ENCODE data around the gene COL13A1.

The COL13A1 gene

GRCh38 chr10:69869291-69869961 is 67.7 kb downstream of the COL13A1 start:
- DNase-seq = no peak

- DNase-seq = no peak
Observed at GRCh38 chr10:69870591-69870990, 68.9 kb downstream of the COL13A1 start.

- no peak for DNase-seq
Observed at GRCh38 chr10:69871074-69871473, 69.4 kb downstream of the COL13A1 start.

- DNase-seq = no peak
Observed at GRCh38 chr10:69872323-69872722, 70.6 kb downstream of the COL13A1 start.

- no peak for DNase-seq
Observed at GRCh38 chr10:69873135-69873639, 71.5 kb downstream of the COL13A1 start.

- no peak for DNase-seq
Observed at GRCh38 chr10:69874449-69874848, 72.7 kb downstream of the COL13A1 start.

GRCh38 chr10:69875856-69876255 is 74.2 kb downstream of the COL13A1 start:
- no peak for DNase-seq

GRCh38 chr10:69876286-69876685 is 74.6 kb downstream of the COL13A1 start:
- DNase-seq = no peak

GRCh38 chr10:69876931-69877330 is 75.2 kb downstream of the COL13A1 start:
- no peak for DNase-seq

GRCh38 chr10:69878038-69878437 is 76.3 kb downstream of the COL13A1 start:
- no peak for DNase-seq

- no peak for DNase-seq
Observed at GRCh38 chr10:69878951-69879350, 77.2 kb downstream of the COL13A1 start.

GRCh38 chr10:69879634-69880257 is 78.0 kb downstream of the COL13A1 start:
- no peak for DNase-seq

- DNase-seq = no peak
Observed at GRCh38 chr10:69880301-69881081, 78.8 kb downstream of the COL13A1 start.

GRCh38 chr10:69881202-69881601 is 79.5 kb downstream of the COL13A1 start:
- no peak for DNase-seq

GRCh38 chr10:69883310-69884023 is 81.8 kb downstream of the COL13A1 start:
- DNase-seq = peak; percentile 6

- DNase-seq = no peak
Observed at GRCh38 chr10:69884024-69884367, 82.3 kb downstream of the COL13A1 start.

- no peak for DNase-seq
Observed at GRCh38 chr10:69884686-69885085, 83.0 kb downstream of the COL13A1 start.

- no peak for DNase-seq
Observed at GRCh38 chr10:69885379-69886013, 83.8 kb downstream of the COL13A1 start.

GRCh38 chr10:69888882-69889584 is 87.3 kb downstream of the COL13A1 start:
- DNase-seq = no peak

GRCh38 chr10:69890065-69890847 is 88.5 kb downstream of the COL13A1 start:
- DNase-seq = no peak

GRCh38 chr10:69891057-69891617 is 89.4 kb downstream of the COL13A1 start:
- DNase-seq = no peak

Data from NCI-H345 (cell line).